GM23248 (cell line): Measurements from ENCODE around the gene P2RX3. TPM values are rescaled to one million over a fixed set of nuclear protein-coding genes. Genes with fewer than 3 reads are reported as not detected.

Experiments used
- DNase-seq: peaks from one replicate; pipeline ENCODE4 v3.0.0-alpha.2; 2015
- H2AFZ ChIP-seq: fragments of 200-600 bp; sonication (generic); 2 replicates; pipeline ENCODE4 v1.6.1; 2016; ENCODE audit warnings: antibody characterized with exemption
- H3F3A ChIP-seq: fragments of 200-600 bp; sonication (generic); 2 replicates; pipeline ENCODE4 v1.6.1; 2016; ENCODE audit warnings: mild to moderate bottlenecking, antibody characterized with exemption, mixed run types; ENCODE audit not compliant: insufficient read depth
- H3K27ac ChIP-seq: fragments of 200-600 bp; sonication (generic); 2 replicates; pipeline ENCODE4 v1.5.1; 2016; ENCODE audit warnings: mild to moderate bottlenecking
- H3K27me3 ChIP-seq: fragments of 200-600 bp; sonication (generic); replicated peaks from 2 replicates; pipeline ENCODE4 v1.6.1; 2016; ENCODE audit warnings: mild to moderate bottlenecking; ENCODE audit not compliant: insufficient read depth
- H3K36me3 ChIP-seq: fragments of 200-600 bp; sonication (generic); 2 replicates; pipeline ENCODE4 v1.6.1; 2016; ENCODE audit warnings: low read depth, mild to moderate bottlenecking
- H3K4me1 ChIP-seq: fragments of 200-600 bp; sonication (generic); 2 replicates; pipeline ENCODE4 v1.6.1; 2016; ENCODE audit warnings: mild to moderate bottlenecking; ENCODE audit not compliant: insufficient read depth
- H3K4me2 ChIP-seq: fragments of 200-600 bp; sonication (generic); one replicate; pipeline ENCODE4 v1.6.1; 2016; ENCODE audit warnings: mild to moderate bottlenecking; ENCODE audit not compliant: unreplicated experiment
- H3K4me3 ChIP-seq: fragments of 200-600 bp; sonication (generic); 2 replicates; pipeline ENCODE4 v1.5.1; 2016; ENCODE audit warnings: mild to moderate bottlenecking
- H3K79me2 ChIP-seq: fragments of 200-600 bp; sonication (generic); 2 replicates; pipeline ENCODE4 v1.6.1; 2016; ENCODE audit warnings: mild to moderate bottlenecking; ENCODE audit not compliant: insufficient read depth
- H3K9ac ChIP-seq: fragments of 200-600 bp; sonication (generic); 2 replicates; pipeline ENCODE4 v1.6.1; 2016; ENCODE audit warnings: mild to moderate bottlenecking
- H3K9me2 ChIP-seq: fragments of 200-600 bp; sonication (generic); 2 replicates; pipeline ENCODE4 v1.6.1; 2016; ENCODE audit warnings: mixed run types, mild to moderate bottlenecking, moderate library complexity; ENCODE audit not compliant: insufficient read depth
- H3K9me3 ChIP-seq: fragments of 200-600 bp; sonication (generic); one replicate; pipeline ENCODE4 v1.6.1; 2017; ENCODE audit warnings: low read depth
- H4K20me1 ChIP-seq: fragments of 200-600 bp; sonication (generic); 2 replicates; pipeline ENCODE4 v1.6.0; 2016; ENCODE audit not compliant: insufficient read depth
- EZH2 ChIP-seq: fragments of 200-600 bp; sonication (generic); IDR thresholded peaks from 2 replicates; pipeline ENCODE4 v1.6.1; 2018; ENCODE audit warnings: antibody characterized with exemption, mild to moderate bottlenecking; ENCODE audit not compliant: insufficient read depth, poor library complexity, severe bottlenecking
- EZH2phosphoT487 ChIP-seq: fragments of 200-600 bp; sonication (generic); IDR thresholded peaks from 2 replicates; pipeline ENCODE4 v1.6.1; 2018; ENCODE audit warnings: antibody characterized with exemption, moderate library complexity, mild to moderate bottlenecking, low read depth; ENCODE audit not compliant: insufficient read depth
- WGBS, 2 experiments: methylation state at CpG; one replicate each; pipeline ENCODE4 v1.1.6; 2015 to 2017; ENCODE audit warnings: low lambda C conversion rate in 2 of 2, low coverage in 1 of 2; ENCODE audit errors: missing lambda C conversion rate in 2 of 2; 5-methylcytosine and 5-hydroxymethylcytosine counted together
- in situ Hi-C: fragments of 300-500 bp; cut with MboI; formaldehyde crosslinking; loops from 2 replicates; pipeline ENCODE4 v1.15.0; 2020
- polyA plus RNA-seq: library from polyadenylated mRNA; unstranded; fragments of >200 nt; fragmentation: Nextera tagmentation; extraction: Ambion mirVana; gene quantifications from 2 replicates; pipeline ENCODE4 v1.2.1, GENCODE V29; 2016
- total RNA-seq: library from RNA; depleted of rRNA; stranded (reverse); fragments of >200 nt; shearing (Covaris generic); gene quantifications from 2 replicates; pipeline ENCODE4 v1.2.3, GENCODE V29; 2014

Gene P2RX3
- total and polyA plus RNA-seq, 2 experiments from 2014 or later = 0.10 TPM; not detected in 1

- 84 to 88% methylated on average over 14 of the region's 14 CpGs for WGBS, 2 experiments
- TF ChIP-seq EZH2 (no peak), EZH2phosphoT487 (no peak)
- DNase-seq = peak; percentile 51
These were observed 10.6 kb downstream of the P2RX3 start for GRCh38 chr11:57348636-57349313.

GRCh38 chr11:57349491-57350274 lies 11.5 kb downstream of the P2RX3 start:
- DNase-seq = peak; percentile 55
- no peaks in the 10 kb centered on the region for H3K27me3 ChIP-seq
- H3K36me3 ChIP-seq = no peaks in the 10 kb centered on the region
- no peak overlapping the region for H3K9ac ChIP-seq
- TF ChIP-seq EZH2 (no peak), EZH2phosphoT487 (no peak)
- H3K9me2 ChIP-seq = no peaks in the 10 kb centered on the region
- no peaks in the 10 kb centered on the region for H3K79me2 ChIP-seq
- H2AFZ ChIP-seq = no peak overlapping the region
- no peak overlapping the region for H3K4me2 ChIP-seq
- H4K20me1 ChIP-seq = no peaks in the 10 kb centered on the region
- 30 to 36% methylated on average over 28 to 31 of the region's 31 CpGs for whole genome bisulfite sequencing, 2 experiments
- H3K27ac ChIP-seq = no peak overlapping the region
- no peaks in the 10 kb centered on the region for H3F3A ChIP-seq
- H3K4me1 ChIP-seq = no peaks in the 10 kb centered on the region
- H3K9me3 ChIP-seq = no peaks in the 10 kb centered on the region
- H3K4me3 ChIP-seq = no peak overlapping the region
- in situ Hi-C loops = no loop called here

More at GRCh38 chr11:57348636-57349313, 10.6 kb downstream of the P2RX3 start:
- H3K27me3 ChIP-seq = no peaks in the 10 kb centered on the region
- H3K79me2 ChIP-seq = no peaks in the 10 kb centered on the region
- H3K36me3 ChIP-seq = no peaks in the 10 kb centered on the region
- H3K4me2 ChIP-seq = no peak overlapping the region
- no peaks in the 10 kb centered on the region for H3F3A ChIP-seq
- H3K9ac ChIP-seq = no peak overlapping the region
- no peak overlapping the region for H3K4me3 ChIP-seq
- H3K27ac ChIP-seq = no peak overlapping the region
- H3K4me1 ChIP-seq = no peaks in the 10 kb centered on the region
- no peaks in the 10 kb centered on the region for H4K20me1 ChIP-seq
- no peak overlapping the region for H2AFZ ChIP-seq
- in situ Hi-C loops = no loop called here
- no peaks in the 10 kb centered on the region for H3K9me3 ChIP-seq
- H3K9me2 ChIP-seq = no peaks in the 10 kb centered on the region

- no peaks in the 10 kb centered on the region for H3K36me3 ChIP-seq
- in situ Hi-C loops = no loop called here
- H2AFZ ChIP-seq = no peak overlapping the region
- H3K4me2 ChIP-seq = no peak overlapping the region
- no peaks in the 10 kb centered on the region for H4K20me1 ChIP-seq
- TF ChIP-seq EZH2phosphoT487 (no peak), EZH2 (no peak)
- H3K9ac ChIP-seq = no peak overlapping the region
- H3K27me3 ChIP-seq = no peaks in the 10 kb centered on the region
- no peaks in the 10 kb centered on the region for H3K79me2 ChIP-seq
- peaks cover 7% of the 10 kb centered on the region for H3K4me1 ChIP-seq
- H3K9me2 ChIP-seq = no peaks in the 10 kb centered on the region
- H3K4me3 ChIP-seq = no peak overlapping the region
- no peak for DNase-seq
- H3K9me3 ChIP-seq = no peaks in the 10 kb centered on the region
- WGBS, 2 experiments = 29 to 39% methylated on average over 5 of the region's 5 CpGs
- no peak overlapping the region for H3K27ac ChIP-seq
- peaks cover 10% of the 10 kb centered on the region for H3F3A ChIP-seq
These were observed 14.9 kb downstream of the P2RX3 start for GRCh38 chr11:57353036-57353435.

- peaks cover 11% of the 10 kb centered on the region for H3K4me1 ChIP-seq
- H3K36me3 ChIP-seq = no peaks in the 10 kb centered on the region
- in situ Hi-C loops = no loop called here
- no peak overlapping the region for H3K27ac ChIP-seq
- no peak overlapping the region for H3K4me3 ChIP-seq
- H3K27me3 ChIP-seq = no peaks in the 10 kb centered on the region
- H3K79me2 ChIP-seq = no peaks in the 10 kb centered on the region
- no peak overlapping the region for H3K4me2 ChIP-seq
- H3K9me2 ChIP-seq = no peaks in the 10 kb centered on the region
- no peak for DNase-seq
- no peak overlapping the region for H2AFZ ChIP-seq
- TF ChIP-seq EZH2 (no peak), EZH2phosphoT487 (no peak)
- no peaks in the 10 kb centered on the region for H4K20me1 ChIP-seq
- no peaks in the 10 kb centered on the region for H3K9me3 ChIP-seq
- H3F3A ChIP-seq = peaks cover 14% of the 10 kb centered on the region
- H3K9ac ChIP-seq = no peak overlapping the region
- WGBS, 2 experiments = 14 to 17% methylated on average over 4 of the region's 4 CpGs
These were observed 15.3 kb downstream of the P2RX3 start for GRCh38 chr11:57353446-57353845.
